ENCODE results near the gene P3H2. TPM values are rescaled to one million over a fixed set of nuclear protein-coding genes. Genes with fewer than 3 reads are reported as not detected.
A peak's percentile ranks its signal among the peaks of the same experiment; 100 is the strongest.

P3H2 gene
- polyA plus RNA-seq, 12 donors, result 41.9 to 82.6 (median 52.5) TPM; not detected in 1

DNA sequence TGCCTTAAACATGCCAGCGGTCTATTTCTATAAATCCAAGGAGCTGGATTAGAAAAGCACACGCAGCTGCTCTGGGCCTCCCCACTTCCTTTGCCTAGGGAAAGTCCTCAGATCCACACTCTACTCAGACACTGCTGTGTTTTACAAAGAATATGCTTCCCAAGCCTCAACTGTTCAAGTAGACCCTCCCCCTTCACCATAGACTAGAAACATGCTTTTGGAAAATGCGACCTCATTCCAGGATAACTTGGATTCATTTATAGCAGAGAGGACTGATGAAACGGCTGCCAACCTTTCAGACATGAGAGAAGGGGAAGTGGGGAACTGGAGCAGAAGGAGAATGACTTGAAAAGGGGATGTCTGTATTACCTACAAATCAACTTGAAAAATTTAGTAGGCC, 64.0 kb downstream of the P3H2 start:
- no peak for DNase-seq

DNA sequence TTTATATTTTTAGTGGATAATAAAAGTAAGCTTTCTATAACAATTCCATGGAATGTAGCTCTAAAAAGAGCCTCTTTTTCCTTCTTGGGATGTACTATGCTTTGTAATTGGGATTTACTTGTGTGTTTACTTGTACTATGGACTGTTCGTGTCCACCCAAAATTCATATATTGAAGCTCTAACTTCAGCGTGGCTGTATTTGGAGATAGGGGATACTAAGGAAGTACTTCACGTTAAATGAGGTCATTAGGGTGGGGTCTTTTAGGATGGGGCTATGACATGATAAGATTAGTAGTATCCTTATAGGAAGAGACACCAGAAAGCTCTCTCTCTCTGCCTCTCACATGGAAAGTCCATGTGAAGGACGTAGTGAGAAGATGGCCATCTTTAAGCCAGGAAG, 64.9 kb downstream of the P3H2 start:
- no peak for DNase-seq

DNA sequence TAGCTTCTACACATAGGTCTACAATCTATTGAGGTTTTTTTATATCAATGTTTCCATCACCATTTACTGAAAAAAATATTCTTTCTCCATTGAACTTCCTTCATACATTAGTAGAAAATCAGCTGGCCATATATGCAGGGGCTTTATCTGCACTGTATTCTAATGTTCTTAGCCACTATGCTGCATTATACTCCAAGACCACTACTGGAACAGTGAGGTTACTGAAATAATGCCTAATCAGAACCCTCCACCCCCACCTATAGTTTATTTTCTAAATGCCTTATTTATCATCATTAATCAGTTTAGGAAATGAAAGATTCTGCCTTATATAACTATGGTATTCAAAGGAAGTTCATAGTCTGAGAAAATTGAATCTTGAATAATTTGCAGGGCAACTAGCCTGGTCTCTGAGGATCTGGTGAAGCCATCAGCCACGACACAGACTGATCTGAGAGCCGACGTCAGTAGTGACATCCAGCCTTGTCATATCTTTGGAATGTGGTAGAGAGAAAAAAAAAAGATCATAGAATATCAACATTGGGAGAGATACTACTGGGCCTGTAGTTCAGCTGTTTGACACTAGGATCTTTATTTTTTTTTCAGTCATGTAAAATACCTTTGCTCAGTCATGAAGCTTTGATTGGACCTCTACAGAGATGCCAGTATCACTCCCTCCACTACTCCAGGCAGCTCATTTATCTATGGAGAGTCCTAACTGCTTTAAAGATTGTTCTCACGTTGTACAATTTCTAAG, 66.6 kb downstream of the P3H2 start:
- no peak for DNase-seq

DNA sequence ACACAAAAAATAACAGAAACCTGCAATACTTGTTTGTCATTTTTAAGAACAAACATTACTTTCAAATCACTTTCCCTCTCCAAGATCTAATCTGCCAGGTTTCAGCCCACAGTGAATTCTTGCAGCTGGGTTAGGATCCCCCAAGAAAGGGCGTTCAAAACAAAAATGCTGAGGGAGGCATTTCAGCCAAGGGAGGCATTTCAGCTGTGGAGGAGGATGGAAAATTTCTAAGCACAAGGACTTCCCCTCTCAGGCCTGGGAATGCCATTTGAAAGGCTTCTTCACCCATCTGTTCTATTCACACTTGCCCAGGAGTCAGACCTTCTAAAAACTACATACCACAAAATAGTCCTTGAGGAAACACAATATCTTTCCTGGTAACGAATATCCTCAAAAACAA, 69.1 kb downstream of the P3H2 start:
- no peak for DNase-seq

DNA sequence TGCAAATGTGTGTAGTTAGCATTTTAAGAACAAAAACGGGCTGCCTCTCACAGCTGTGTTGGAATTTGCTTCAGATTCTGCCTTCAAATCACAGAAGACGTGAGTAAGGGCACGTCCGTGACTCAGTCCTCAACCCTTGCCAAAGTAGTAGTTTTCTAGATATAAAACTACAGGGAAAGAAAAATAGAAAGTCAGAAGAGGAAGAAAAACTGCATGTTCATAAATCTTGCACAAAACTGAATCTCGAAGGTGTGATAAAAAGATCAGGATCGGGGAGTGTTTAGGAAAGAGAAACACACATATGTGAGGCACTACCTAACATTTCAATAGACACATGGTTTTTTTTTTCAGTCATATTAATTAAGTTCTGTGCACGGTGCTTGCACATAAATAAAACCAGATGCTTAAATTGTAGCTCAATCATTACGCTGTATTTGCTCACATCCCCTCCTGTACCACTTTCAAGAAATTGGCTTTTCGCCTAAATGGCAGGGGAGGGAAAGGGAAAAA, 71.7 kb downstream of the P3H2 start:
- peak; percentile 70 for DNase-seq

DNA sequence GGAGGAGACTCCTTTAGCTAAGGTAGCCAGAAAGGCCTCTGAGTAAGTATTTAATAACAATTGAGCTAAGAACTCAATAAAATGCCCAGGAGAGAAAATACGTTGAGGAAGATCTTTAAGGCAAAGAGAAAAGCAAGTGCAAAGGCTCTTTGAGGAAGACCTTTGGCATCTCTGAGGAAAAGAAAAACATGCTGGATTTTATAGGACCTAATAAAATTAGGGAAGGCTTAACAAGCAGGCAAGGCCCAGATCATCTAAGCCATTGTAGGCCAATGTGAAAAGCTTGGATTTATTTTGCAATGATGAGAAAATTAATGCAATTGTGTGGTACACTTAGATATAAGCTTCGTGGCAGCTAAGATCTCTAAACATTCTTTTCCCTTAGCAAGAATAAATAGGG, 75.7 kb downstream of the P3H2 start:
- no peak for DNase-seq

DNA sequence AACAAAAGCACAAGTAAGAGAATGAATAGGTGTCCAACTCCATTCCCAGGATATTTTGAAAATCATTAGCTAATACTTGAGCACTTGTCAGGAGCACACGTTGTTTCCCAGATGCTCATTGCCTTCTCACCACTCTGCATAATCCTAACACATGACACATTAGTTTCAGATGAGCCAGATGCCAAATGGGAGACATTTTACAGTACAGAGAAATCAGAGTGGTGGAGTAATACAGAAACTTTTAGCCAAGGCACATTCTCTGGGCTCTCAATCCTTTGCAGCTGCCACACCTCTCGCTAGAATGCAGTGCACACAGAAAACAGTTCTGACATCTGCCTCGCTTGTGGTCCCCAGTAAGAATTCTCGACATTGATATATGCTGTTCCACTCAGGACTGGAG, 76.6 kb downstream of the P3H2 start:
- DNase-seq, result peak; percentile 63

DNA sequence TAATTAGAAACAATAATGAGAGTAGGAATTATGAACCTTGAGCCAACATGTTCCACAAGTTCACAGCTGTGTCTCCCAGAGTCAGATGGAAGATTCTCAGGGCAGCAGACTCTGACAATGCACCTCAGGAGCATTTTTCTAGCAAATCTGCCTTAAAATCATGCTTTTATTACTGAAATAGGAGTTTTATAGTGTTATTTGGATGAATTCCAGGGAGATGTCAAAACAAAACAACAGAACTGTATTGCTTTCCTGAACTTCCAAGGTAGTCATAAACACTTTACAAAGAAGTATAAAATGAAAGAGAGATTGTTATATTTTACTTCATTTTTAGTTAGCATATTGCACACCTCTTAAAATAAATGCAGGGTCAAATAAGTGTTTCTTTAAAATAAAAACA, 77.0 kb downstream of the P3H2 start:
- no peak for DNase-seq

DNA sequence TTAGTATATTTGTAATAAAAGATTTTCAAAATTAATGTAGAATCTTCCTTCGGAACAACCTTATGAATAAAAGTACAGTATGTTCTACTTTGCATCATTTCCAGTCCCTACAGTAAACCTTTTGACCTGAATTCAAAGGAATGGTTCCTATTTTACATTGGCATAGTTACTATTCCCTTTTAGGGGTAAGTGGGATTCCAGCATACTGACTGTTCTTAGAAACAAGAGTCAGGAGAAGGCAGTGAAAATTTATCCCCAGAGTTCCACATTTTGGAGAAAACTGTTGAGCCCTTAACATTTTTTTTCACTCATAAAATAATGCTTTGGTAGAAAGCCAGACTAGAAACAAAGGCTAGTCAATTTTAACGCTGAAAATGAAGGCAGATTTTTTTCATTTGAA, 78.1 kb downstream of the P3H2 start:
- no peak for DNase-seq

DNA sequence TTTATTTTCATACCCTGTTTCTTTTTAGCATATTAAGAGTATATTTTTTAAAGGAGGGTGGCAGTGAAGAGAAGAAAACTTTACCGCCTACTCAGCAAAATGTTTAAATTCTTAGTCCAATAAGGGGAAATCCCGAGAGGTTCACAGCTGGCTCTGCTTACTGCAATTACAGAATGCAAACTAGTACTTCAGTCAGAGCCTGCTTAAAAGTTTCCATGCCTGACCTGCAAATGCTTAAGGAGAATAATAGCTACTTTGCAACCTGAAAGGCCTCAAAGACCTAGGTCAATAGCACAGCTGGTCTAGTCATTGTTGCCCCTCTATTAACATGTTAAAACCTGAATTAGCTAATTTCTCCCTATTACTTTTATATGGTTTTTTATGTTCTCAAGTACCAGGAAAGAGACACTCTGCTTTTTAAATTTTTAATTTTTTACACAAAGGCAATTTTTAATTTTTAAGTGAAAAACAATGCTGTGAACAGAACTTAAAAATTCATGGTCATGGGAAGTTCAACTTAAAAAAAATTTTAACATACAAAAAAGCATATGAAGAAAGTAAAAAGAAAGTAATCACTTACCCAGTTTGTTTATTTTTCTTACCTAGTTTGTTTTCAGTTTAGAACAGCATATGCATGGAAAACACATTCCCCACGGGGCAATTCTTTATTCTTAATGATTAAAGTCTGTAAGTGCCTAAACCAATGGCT, 79.2 kb downstream of the P3H2 start:
- peak; percentile 71 for DNase-seq

DNA sequence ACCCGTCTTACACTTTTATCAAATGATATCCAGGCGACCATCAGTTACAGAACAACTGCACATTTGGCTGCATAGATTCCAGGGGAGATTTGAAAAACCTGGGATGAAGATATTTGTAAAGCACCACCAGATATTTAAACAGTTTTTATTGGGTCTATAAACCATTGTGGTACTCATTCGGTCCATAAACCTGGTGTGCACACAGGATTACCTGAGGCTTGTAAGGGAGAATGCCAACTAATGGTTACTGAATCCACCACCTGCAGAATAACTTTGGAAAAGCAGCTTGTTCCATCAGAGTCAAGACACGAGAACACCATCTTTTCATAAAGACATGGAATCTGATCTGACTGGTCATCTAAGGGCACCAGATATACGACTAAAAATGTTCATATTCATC, 80.6 kb downstream of the P3H2 start:
- no peak for DNase-seq

DNA sequence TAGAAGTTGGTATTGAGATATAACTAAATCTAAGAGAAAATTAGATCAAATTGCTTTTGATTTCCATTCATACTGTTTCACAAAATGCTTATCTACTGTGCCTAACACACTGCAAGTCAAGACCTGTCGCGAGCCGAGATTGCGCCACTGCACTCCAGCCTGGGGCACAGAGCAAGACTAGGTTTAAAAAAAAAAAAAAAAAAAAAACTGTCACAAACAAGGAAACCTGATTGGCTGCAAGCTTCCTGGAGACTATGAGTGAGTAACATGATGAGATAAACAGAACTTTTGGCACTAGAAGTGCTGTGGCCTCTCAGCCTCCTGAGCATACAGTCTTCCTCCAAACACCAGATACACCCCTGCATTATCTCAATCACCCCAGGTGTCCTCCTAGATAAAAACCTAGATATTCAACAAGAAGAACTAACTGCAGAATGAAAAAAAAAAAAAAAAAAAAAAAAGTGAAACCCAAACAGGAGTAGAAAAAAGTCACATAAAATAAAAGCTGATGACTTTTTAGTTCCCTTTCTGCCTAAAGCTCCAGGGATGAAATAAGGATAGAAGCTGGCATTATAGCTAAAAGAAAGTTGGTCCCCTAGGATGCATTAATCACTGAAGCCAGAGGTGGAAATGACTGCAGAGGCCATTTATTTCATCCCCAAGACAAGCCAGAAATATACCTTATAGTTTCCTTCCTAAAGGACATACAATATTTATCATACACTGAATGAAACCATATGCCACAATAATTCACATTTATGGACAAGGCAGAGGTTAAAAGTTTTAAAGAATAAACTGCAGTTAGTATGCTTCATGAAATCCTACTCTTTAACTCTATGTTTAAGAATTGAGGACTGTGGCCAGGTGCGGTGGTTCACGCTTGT, 82.4 kb downstream of the P3H2 start:
- no peak for DNase-seq

DNA sequence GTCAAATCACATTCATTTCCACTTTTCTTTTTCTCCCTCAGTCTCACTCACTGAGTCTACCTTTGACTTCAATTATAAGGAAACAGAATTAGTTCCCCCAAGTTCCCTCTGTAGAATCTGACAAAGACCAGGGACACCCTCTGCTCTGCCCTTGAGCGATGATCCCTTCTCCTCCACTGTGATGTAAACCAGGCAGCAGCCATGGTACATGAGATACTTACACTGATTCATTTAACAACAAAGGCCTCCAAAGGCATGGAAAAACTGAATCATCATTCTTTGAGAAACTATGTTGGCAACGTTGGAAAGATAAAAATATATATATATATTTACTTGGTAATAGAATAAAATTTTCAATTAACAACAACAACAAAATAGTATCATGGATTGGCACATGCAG, 84.1 kb downstream of the P3H2 start:
- no peak for DNase-seq

DNA sequence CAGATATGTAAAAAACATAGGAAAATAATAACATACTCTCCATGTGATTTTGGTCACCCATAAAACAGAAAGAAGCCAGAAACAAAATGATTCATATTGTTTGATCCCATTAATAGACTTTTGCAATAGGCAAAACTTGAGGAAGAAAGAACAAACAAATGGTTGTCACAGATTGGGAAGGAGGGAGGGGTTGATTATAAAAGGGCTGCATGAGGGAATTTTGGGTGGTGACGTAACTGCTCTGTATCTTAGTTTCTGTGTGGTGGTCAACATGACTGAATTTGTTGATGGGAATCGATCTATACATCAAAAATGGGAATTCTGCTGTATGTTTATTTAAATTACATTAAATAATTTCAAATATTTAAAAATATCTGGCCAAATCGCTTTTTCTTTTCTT, 86.3 kb downstream of the P3H2 start:
- DNase-seq, result no peak

DNA sequence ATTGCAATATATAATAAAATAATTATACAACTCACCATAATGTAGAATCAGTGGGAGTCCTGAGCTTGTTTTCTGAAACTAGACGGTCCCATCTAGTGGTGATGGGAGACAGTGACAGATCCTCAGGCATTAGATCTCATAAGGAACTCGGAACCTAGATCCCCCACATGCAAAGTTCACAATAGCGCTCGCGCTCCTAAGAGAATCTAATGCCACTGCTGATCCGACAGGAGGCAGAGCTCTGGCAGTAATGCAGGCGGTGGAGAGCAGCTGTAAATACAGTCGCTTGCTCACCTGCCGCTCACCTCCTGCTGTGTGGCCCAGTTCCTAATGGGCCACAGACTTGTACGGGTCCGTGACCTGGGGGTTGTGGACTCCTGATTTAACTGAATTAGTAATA, 87.8 kb downstream of the P3H2 start:
- DNase-seq, result no peak

DNA sequence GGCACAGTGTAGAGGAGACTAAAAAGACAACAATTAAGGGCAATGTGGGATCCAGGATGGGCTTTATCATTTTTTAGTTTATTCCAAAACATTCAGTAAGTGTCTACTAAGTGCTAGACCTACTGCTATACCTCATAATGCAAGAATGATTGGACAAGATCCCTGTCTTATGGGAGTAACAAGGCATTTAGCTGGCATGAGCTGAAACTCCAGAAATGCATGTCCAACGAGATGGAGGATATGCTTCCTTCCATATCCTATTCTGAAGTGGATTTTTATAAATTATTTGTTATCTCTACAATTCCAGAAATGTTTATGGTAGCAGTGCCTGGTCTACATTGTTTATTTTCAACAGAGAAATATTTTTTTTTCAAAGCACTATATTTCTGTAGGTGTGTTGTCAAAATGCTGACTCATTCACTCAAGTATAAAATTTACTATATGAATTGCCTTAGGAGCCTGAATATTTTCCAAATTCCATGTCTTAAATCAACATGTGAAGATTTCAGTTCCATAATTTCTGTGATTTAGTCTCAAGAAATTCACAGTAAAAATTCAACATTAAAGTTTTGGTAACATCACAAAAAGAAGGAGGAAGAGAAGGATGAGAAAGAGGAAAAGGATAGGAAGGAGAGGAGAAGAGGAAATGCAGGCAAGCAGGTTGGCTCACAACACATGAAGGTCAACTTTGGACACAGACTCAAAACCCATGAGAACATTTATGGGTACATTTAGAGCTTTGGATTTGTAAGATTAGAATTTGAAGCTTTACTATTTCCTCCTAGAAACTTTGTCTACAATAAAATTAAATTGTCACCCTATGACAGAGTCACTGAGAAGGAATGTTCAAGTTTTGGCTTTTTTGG, 88.6 kb downstream of the P3H2 start:
- no peak for DNase-seq

DNA sequence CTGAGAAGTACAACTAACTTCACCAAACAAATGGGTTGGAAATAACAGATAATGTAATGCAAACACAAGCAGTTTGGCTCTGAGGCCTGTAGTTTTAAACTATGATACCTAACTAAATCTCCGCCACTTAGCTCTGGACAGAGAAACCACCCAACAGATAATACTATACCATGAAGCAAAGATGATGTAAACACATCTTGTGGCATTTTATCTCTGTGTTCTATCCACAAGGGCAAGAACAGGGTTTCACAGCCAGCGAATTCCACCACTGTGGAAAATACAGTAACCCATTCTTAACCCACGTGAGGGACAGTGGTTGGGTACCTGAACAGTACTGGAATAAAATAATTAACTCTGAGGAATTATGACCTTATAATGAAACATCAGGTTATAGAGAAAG, 93.6 kb downstream of the P3H2 start:
- DNase-seq, result no peak

DNA sequence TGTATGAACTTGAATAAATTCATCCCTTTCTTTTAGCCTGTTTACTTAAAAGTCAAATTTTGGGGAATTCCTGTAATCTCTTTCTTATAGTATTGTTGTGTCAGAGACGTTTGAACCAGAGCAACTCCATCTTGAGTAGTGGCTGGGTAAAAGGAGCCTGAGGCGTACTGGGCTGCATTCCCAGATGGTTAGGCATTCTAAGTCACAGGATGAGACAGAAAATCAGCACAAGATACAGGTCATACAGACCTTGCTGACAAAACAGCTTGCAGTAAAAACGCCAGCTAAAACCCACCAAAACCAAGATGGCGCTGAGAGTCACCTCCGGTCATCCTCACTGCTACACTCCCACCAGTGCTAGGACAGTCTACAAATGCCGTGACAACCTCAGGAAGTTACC, 94.5 kb downstream of the P3H2 start:
- DNase-seq, result no peak

DNA sequence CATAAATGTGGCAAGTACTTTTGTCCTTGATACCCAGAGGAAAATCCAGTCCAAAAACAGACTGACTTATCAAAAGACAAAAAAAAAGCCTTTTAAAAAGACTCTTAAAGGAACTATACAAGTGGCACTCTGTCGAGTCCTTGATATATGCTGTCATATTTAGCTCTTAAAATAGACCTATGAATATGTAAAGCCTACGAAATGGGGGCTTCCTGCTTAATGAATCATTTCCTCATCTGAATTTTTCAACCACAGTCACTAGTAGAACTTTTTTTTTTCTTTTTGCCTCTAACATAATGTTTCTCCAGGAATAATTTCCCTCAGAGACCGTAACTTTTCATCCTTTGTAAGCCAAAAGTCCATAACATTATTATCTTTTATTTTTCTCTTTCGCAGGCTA, 95.8 kb downstream of the P3H2 start:
- DNase-seq, result no peak

DNA sequence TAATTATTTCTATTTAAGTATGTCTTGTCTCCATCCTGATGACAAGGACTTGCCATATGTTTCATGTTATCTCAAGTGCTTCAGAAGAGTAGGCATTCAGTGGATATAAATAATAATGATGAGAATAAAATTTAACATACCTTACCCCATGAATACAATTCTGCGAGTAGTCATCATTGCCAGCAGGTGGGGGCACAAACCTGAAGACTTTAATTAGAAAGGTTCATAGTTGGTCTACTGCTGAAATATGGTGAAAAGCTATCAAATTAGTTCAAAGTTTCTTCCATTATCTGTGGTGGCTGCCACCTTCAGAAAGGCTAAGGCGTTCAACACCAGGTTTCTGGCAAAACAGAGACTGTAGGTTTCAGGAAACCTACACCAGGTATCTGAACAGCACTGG, 100.9 kb downstream of the P3H2 start:
- DNase-seq, result no peak

DNA sequence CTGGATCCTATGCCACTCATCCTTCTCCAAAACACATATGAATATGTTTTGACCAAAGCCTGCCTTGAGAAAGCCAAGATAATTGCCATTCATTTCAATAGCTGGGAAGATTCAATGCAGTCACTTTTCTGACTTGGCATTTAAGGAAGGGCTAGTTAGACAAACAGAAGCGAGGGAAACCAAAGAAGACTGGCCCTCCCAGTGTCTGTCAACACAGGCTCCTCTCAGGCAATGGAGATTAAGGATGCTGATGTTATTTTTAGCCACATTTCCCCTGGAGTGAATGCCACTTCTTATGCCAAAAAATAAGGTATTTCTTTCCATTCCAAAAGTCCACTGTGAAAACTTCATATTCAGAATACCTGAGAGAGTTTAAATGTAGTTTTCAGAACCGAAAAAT, 101.7 kb downstream of the P3H2 start:
- DNase-seq, result no peak

DNA sequence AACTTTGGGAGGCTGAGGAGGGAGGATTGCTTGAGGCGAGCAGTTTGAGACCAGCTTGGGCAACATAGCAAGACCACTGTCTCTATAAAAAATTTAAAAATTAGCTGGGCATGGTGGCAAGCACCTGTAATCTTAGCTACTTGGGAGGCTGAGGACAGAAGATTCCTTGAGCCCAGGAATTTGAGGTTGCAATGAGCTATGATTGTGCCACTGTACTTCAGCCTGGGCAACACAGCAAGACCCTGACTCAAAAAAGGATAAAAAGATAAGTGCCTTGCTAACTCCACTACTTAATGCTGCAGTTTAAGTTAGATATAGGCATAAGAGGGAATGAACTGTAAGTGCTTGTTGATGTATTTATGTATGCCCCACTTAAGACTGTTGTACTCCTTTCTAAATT, 102.2 kb downstream of the P3H2 start:
- no peak for DNase-seq
